IPS-15b (cell line): ENCODE data around the gene RPL28.
A peak's percentile ranks its signal among the peaks of the same experiment; 100 is the strongest.

Experiments used
- H3K27me3 ChIP-seq: one replicate; pipeline ENCODE4 v1.6.1; 2013; ENCODE audit warnings: low read length; ENCODE audit not compliant: control insufficient read depth, insufficient read depth
- H3K36me3 ChIP-seq: one replicate; pipeline ENCODE4 v1.6.1; 2013; ENCODE audit warnings: low read length; ENCODE audit not compliant: control insufficient read depth, insufficient read depth
- H3K4me1 ChIP-seq: one replicate; pipeline ENCODE4 v1.6.1; 2013; ENCODE audit warnings: mild to moderate bottlenecking, low read length; ENCODE audit not compliant: control insufficient read depth, insufficient read depth
- H3K4me3 ChIP-seq: one replicate; pipeline ENCODE4 v1.5.1; 2013; ENCODE audit warnings: low read depth, low read length
- H3K9ac ChIP-seq: one replicate; pipeline ENCODE4 v1.6.1; 2013; ENCODE audit warnings: low read depth, mild to moderate bottlenecking, low read length
- H3K9me3 ChIP-seq: one replicate; pipeline ENCODE4 v1.6.1; 2013; ENCODE audit warnings: mild to moderate bottlenecking, low read length; ENCODE audit not compliant: control insufficient read depth, insufficient read depth

RPL28 gene

GRCh38 chr19:55355213-55355821 is 30.4 kb upstream of the RPL28 start:
- H3K27me3 ChIP-seq = peaks cover 35% of the 10 kb centered on the region

DNA sequence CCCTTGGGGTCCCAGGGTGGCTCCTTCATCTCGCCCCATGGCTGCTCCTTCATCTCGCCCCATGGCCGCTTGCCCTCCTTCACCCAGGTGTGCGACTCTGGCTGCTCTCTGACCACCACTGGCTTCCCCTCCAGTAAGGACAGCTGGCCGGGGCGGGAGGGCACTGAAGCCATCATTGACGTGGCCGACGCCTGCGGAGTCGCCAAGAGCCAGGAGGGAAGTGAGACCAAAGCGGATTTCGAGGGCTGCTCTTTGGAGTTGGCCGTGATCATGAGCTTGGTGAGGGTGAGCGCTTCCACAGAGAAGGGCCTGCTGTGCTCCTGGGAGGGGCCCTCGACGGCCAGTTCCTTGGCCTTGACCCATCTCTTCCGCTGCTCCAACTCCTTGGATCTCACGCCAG is 27.2 kb upstream of the RPL28 start:
- H3K4me3 ChIP-seq = no peak overlapping the region
- H3K36me3 ChIP-seq = no peaks in the 10 kb centered on the region
- H3K9me3 ChIP-seq = no peaks in the 10 kb centered on the region
- H3K9ac ChIP-seq = no peak overlapping the region
- H3K27me3 ChIP-seq = peaks cover 19% of the 10 kb centered on the region
- no peaks in the 10 kb centered on the region for H3K4me1 ChIP-seq

More at GRCh38 chr19:55355213-55355821, 30.4 kb upstream of the RPL28 start:
- no peak overlapping the region for H3K9ac ChIP-seq
- H3K9me3 ChIP-seq = no peaks in the 10 kb centered on the region
- H3K4me1 ChIP-seq = peaks cover 1% of the 10 kb centered on the region
- H3K36me3 ChIP-seq = peaks cover 8% of the 10 kb centered on the region
- H3K4me3 ChIP-seq = no peak overlapping the region

GRCh38 chr19:55358943-55359908 is 26.5 kb upstream of the RPL28 start:
- Histone ChIP-seq H3K36me3 (no peaks in the 10 kb centered on the region), H3K4me1 (no peaks in the 10 kb centered on the region), H3K9me3 (no peaks in the 10 kb centered on the region), H3K9ac (no peak overlapping the region), H3K4me3 (no peak overlapping the region), H3K27me3 (peaks cover 18% of the 10 kb centered on the region)

- Histone ChIP-seq H3K9me3 (no peaks in the 10 kb centered on the region), H3K9ac (no peak overlapping the region), H3K4me3 (no peak overlapping the region), H3K4me1 (no peaks in the 10 kb centered on the region), H3K36me3 (no peaks in the 10 kb centered on the region), H3K27me3 (peaks cover 10% of the 10 kb centered on the region)
Measured at GRCh38 chr19:55360902-55361301, 24.8 kb upstream of the RPL28 start.

GRCh38 chr19:55362174-55362989 is 23.4 kb upstream of the RPL28 start:
- no peak overlapping the region for H3K4me3 ChIP-seq
- H3K4me1 ChIP-seq = no peaks in the 10 kb centered on the region
- peaks cover 1% of the 10 kb centered on the region for H3K27me3 ChIP-seq
- H3K9me3 ChIP-seq = no peaks in the 10 kb centered on the region
- no peaks in the 10 kb centered on the region for H3K36me3 ChIP-seq
- H3K9ac ChIP-seq = no peak overlapping the region

DNA sequence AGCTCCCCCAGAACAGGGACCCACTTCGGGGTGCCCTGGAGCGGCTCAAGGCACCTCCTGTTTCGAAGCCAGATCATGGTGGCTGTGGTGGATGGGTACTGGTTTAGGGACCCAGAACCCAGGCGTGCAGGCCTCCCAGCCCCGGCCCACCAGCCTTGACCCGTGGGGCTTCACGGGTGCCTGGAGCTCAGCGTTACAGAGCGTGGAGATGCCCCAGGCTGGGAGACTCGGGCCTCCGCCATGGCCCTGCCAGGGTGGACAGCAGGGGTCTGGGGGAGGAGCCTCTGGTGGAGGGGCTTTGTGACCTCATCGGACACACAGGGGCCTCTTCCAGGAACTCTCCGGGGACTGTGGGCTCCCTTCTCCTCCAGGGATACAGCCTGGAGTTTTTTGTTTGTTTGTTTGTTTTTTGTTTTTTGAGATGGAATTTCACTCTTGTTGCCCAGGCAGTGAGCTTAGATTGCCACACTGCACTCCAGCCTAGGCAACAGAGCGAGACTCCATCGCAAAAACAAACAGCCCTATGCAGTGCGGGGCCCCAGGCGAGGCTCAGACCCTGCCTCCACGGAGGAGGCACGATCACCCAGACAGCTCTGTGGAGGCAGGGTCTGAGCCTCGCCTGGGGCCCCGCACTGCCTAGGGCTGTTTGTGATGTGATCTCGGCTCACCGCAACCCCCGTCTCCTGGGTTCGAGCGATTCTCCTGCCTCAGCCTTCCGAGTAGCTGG is 22.6 kb upstream of the RPL28 start, which contains the start of gene GARIN5B:
TSS of gene GARIN5B (minus strand) at position 271 of the 727 bp plus-strand sequence. CDS start at position 77, 194 bp downstream.
- Histone ChIP-seq H3K9me3 (no peaks in the 10 kb centered on the region), H3K27me3 (no peaks in the 10 kb centered on the region), H3K4me1 (no peaks in the 10 kb centered on the region), H3K9ac (peak within 1 kb of the TSS; percentile 24), H3K4me3 (no peak within 1 kb of the TSS), H3K36me3 (no peaks in the 10 kb centered on the region)

GRCh38 chr19:55365245-55365644 is 20.5 kb upstream of the RPL28 start:
- Histone ChIP-seq H3K9me3 (no peaks in the 10 kb centered on the region), H3K27me3 (no peaks in the 10 kb centered on the region), H3K4me3 (no peak overlapping the region), H3K4me1 (no peaks in the 10 kb centered on the region), H3K9ac (no peak overlapping the region), H3K36me3 (no peaks in the 10 kb centered on the region)

DNA sequence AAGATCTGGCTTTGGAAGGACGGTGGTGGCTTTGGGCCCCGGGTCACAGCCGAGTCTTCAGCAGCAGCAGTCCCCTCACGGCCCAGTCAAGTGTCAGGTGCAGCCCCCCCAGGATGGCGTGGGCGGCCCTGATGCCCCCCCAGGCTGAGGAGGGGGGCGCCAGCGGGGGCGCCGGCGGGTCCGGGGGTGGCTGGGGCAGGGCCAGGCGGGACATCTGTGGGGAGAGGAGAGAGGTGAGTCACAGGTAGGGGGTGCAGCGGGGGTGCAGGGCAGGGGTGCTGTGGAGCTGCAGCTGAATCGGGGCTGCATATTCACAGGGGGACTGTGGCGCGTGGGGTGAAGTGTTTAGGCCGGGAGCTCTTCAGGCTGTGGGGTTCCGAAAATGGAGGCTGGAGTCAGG is 19.8 kb upstream of the RPL28 start:
- Histone ChIP-seq H3K9me3 (no peaks in the 10 kb centered on the region), H3K27me3 (peaks cover 4% of the 10 kb centered on the region), H3K4me3 (no peak overlapping the region), H3K9ac (no peak overlapping the region), H3K4me1 (peaks cover 3% of the 10 kb centered on the region), H3K36me3 (no peaks in the 10 kb centered on the region)

DNA sequence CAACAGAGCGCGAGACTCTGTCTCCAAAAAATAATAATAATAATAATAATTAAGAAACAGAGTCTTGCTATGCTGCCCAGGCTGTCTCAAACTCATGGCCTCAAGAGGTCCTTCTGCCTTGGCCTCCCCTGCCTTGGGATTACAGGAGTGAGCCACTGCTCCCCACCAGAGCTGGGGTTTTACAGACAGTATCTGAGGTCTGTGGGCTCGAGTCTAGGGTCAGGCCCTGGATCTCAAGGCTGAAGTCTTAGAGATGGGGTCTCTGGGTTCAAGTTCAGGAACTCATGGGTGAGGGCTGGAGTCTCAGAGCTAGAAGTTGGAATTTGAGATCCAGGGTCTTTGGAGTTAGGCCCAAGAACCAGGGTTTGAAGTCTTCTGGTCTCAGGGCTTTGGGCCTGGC is 18.9 kb upstream of the RPL28 start:
- no peaks in the 10 kb centered on the region for H3K36me3 ChIP-seq
- H3K4me1 ChIP-seq = peaks cover 3% of the 10 kb centered on the region
- peaks cover 11% of the 10 kb centered on the region for H3K27me3 ChIP-seq
- no peaks in the 10 kb centered on the region for H3K9me3 ChIP-seq
- no peak overlapping the region for H3K4me3 ChIP-seq
- H3K9ac ChIP-seq = no peak overlapping the region

DNA sequence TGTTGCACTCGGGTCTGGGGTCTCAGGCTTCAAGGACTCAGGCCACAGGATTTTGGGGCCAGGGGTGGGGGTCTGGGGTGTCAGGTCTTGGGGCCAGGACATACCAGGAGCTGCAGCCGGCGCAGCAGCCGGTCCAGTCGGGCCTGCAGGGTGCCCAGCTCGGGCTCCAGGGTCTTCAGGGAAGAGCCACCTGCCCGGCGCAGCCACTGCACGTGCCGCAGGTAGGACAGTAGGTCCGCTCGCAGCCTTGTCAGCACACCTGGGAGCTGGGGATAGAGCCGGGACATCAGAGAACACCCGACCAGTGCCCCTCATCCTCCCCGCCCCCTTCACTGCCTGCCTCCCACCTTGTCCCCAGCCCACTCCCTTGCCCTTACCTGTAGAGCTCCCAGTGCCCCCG is 17.6 kb upstream of the RPL28 start:
- Histone ChIP-seq H3K9ac (no peak overlapping the region), H3K4me3 (no peak overlapping the region), H3K36me3 (no peaks in the 10 kb centered on the region), H3K4me1 (peaks cover 3% of the 10 kb centered on the region), H3K27me3 (peaks cover 16% of the 10 kb centered on the region), H3K9me3 (no peaks in the 10 kb centered on the region)
